ENCODE measurements around the gene GLMN. TPM values are rescaled to one million over a fixed set of nuclear protein-coding genes. Genes with fewer than 3 reads are reported as not detected.

Gene GLMN
- total RNA-seq, 1 experiment from 2014 or later = 23.6 TPM

DNA sequence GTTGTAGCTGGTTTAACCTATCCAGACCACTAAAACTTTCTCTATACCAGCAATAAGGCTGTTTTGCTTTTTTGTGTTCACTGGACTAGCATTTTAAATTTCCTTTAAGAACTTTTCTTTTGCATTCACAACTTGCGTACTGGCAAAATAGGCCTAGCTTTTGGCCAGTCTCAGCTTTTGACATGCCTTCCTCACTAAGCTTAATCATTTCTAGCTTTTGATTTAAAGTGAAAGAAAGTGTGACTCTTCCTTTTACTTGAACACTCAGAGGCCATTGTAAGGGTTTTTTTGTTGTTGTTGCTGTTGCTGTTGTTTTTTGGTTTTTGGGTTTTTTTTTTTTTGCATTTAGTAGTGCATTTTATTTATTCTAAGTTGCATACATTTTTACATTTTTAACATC, 15.2 kb upstream of the GLMN start:
- H3K4me1 Mint-ChIP-seq = no peaks in the 10 kb centered on the region
- Histone ChIP-seq H3K27me3 (ENCODE audit: insufficient read depth, low read length) (no peaks in the 10 kb centered on the region), H3T11ph (ENCODE audit: low read length) (no peak overlapping the region), H3K14ac (ENCODE audit: insufficient read depth, low read length) (no peak overlapping the region), H2BK20ac (ENCODE audit: low read depth, low read length, poor library complexity, severe bottlenecking) (no peak overlapping the region), H4K5ac (ENCODE audit: insufficient read length, low read depth, low read length) (no peak overlapping the region), H2BK12ac (ENCODE audit: insufficient read length, low read depth, low read length) (no peak overlapping the region), H2BK5ac (ENCODE audit: insufficient read length, low read length) (no peak overlapping the region), H2BK15ac (ENCODE audit: low read depth, low read length) (no peak overlapping the region), H3K79me2 (ENCODE audit: insufficient read depth, low read length) (no peaks in the 10 kb centered on the region), H4K91ac (ENCODE audit: insufficient read length, low read depth, low read length) (no peak overlapping the region), H3K56ac (ENCODE audit: insufficient read length, low read depth, low read length) (no peak overlapping the region), H3K18ac (ENCODE audit: insufficient read length, low read depth, low read length) (no peak overlapping the region), H3K4me1 (ENCODE audit: insufficient read depth, low read length) (no peaks in the 10 kb centered on the region), H4K8ac (replicated peaks; ENCODE audit: insufficient read length, low read depth, low read length) (no peak overlapping the region), H2AFZ (ENCODE audit: low read length) (no peak overlapping the region), H4K20me1 (ENCODE audit: control insufficient read depth, insufficient read depth, insufficient read length) (no peaks in the 10 kb centered on the region), H3K23me2 (ENCODE audit: insufficient read length, low read depth, low read length, poor library complexity, severe bottlenecking) (no peaks in the 10 kb centered on the region), H3K9me3 (ENCODE audit: control insufficient read depth, low read depth, low read length) (no peaks in the 10 kb centered on the region), H3K27ac (ENCODE audit: insufficient read length, low read depth, low read length) (no peak overlapping the region), H3K79me1 (ENCODE audit: insufficient read depth, low read depth, low read length, poor library complexity, severe bottlenecking) (no peaks in the 10 kb centered on the region), H3K4me2 (ENCODE audit: insufficient read depth, insufficient read length, low read length) (no peak overlapping the region), H3K9ac (ENCODE audit: extremely low read depth, insufficient read length, low read length) (no peak overlapping the region), H2AK5ac (ENCODE audit: insufficient read length, low read length) (no peak overlapping the region), H3K4ac (ENCODE audit: low read depth, low read length) (no peak overlapping the region), H2BK120ac (ENCODE audit: low read depth, low read length, poor library complexity, severe bottlenecking) (no peak overlapping the region), H3K23ac (ENCODE audit: insufficient read length, low read depth, low read length) (no peak overlapping the region)
- WGBS (ENCODE audit: extremely low coverage, insufficient read length, low lambda C conversion rate) = no CpG with 5 or more reads among the region's 1 CpG
- no peaks in the 10 kb centered on the region for H3K9me3 Mint-ChIP-seq
- no peak overlapping the region for H3K4me3 Mint-ChIP-seq
- no peaks in the 10 kb centered on the region for H3K27me3 Mint-ChIP-seq (ENCODE audit: low read depth)
- no peak for TF ChIP-seq CTCF (conservative IDR thresholded peaks at IDR 0.05)
- H3K27ac Mint-ChIP-seq = no peak overlapping the region
- DNase-seq = no peak
- peaks cover 0 to 17% (median 12%) of the 10 kb centered on the region in 3 experiments; a peak in 4 of 7 replicates for H3K36me3 Mint-ChIP-seq (ENCODE audit: insufficient read depth in 1 of 3, low read depth in 3 of 3)
